A549 treated with CORT108297 at 1 μM for 4 hours (cell line): ENCODE measurements around the gene RARA. TPM values are rescaled to one million over a fixed set of nuclear protein-coding genes. Genes with fewer than 3 reads are reported as not detected.

Experiments used
- total RNA-seq: library from RNA; stranded (reverse); fragments of 200-300 nt; extraction: Qiagen RNA extraction; gene quantifications from 5 replicates; pipeline ENCODE4 v1.2.3, GENCODE V29; 2022

RARA gene
- total RNA-seq: 35.0 to 47.0 TPM (median 36.8 TPM) in 5 replicates

DNA sequence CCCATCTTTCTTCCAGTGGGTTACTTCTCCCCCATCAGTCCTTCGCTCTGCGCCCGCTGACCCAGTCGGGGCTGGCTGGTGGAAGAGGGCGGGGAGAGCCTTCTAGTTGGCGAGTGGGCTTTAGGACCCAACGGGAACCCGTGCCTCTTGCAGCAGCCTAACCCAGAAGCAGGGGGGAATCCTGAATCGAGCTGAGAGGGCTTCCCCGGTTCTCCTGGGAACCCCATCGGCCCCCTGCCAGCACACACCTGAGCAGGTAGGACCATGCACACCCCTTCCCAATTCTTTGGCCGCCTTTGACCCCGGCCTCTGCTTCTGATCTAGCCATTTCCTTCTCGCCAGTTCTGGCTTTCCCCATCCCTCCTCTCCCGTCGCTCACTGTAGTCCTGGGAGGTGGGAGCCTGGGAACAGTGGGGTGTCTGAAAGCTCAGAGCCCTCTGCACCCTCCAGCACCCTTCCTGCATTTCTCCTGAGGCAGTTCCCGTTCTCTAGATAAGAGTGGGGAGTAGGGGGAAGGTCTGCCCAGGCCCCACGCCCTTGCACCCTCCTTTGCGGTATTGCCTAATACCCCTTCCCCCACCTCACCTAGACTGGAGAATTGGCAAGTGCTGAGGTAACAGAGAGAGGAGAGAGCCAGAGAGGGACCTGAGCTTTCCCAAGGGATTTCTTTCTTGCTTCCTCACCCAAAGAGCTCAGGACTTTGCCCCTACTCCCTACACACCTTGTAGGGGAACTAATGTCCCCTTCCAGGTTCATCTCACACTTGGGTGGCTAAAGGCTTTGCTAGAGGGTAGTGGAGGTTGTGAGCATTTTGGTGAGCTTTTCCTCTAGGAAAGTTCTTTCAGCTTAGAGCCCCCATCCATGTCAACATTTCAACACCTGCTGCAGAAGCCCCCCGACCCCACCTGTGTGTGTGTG is at the start of gene RARA:
Gene RARA, plus strand, starts transcription at position 150 of the 918 bp plus-strand sequence. CDS start 22,039 bp downstream, outside the sequence.

DNA sequence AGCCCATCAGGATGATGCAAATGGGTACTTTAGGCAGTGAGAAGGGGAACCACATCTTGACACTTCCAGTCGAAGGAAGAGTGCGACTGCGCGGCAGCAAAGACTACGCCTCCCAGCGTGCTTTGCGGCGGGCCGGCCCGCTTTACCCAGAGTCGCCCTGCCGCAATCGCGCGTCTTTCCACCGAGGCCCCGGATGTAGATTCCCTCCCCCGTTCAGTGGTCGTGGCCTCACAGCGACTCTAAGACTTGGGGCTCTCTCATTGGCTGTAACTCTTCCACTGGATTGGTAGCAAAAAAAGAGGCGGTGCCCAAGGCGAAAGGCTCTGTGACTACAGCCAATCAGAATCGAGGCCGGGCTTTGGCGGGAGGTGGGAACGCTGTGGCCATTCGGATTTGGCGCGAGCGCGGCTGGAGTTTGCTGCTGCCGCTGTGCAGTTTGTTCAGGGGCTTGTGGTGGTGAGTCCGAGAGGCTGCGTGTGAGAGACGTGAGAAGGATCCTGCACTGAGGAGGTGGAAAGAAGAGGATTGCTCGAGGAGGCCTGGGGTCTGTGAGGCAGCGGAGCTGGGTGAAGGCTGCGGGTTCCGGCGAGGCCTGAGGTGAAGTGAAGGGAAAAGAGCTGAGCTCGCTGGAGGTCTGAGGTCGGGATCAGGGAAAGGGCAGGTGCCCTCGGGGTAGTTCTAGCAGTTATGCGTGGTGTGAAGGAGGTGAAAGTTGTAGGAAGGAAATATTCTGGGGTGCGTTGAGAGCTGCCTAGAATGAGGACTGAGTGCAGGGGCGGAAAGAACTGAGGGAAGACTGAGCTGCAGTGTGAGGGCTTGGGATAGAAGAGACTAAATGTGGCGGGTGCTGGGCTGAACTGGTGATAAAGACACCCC is 21.2 kb upstream of the RARA start, which contains the start of gene CDC6:
Gene CDC6, plus strand, starts transcription at position 386 of the 876 bp plus-strand sequence. CDS start 1,542 bp downstream, outside the sequence.

DNA sequence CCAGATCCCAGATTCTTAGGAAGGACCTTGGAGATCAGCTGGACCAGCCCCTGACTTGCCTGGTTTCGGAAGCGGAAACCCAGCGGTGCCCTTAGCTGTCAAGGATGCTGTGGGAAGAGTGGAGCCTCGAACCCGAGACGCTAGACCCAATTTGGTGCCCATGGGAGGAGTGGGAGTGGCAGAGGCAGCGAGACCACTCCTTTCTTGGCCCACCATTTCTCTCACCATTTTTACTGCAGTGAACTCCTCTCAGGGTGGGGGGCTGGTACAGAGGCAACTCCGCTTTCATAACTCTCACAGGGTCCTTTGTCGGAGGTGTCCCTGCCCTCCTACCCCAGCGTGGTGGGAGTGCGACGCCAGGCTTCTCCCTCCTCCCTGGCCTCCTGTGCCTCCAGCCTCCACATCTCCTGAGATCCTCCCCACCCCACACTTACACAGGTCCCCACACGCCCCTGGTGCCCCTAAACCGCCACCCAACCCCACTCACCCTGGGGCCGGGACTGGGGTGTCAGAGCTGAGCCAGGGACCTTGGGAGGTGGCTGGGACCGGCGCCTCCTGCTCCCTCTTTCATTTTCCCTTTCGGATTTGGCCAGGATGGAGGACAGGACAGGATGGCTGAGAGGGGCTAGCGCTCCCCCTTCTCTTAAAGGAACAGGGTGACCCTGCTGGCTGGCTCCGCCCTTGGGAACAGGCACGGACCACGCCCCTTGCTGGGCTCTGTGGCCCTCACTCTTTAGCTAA is 55.3 kb downstream of the RARA start, which contains the start of gene GJD3:
Gene GJD3, minus strand, starts transcription at position 617 of the 741 bp plus-strand sequence. CDS start 922 bp downstream, outside the sequence.

Other genes starting within 250 kb of the RARA start
- gene THRA, start 246.2 kb upstream of the RARA start, total RNA-seq: 13.4 to 20.8 TPM (median 19.2 TPM) in 5 replicates
- gene NR1D1, start 208.6 kb upstream of the RARA start, total RNA-seq: 8.5 to 11.8 TPM (median 10.9 TPM) in 5 replicates
- gene MSL1, start 187.2 kb upstream of the RARA start, total RNA-seq: 54.9 to 65.5 TPM (median 62.1 TPM) in 5 replicates
- gene CASC3, start 168.6 kb upstream of the RARA start, total RNA-seq: 43.9 to 47.3 TPM (median 46.8 TPM) in 5 replicates
- gene RAPGEFL1, start 131.7 kb upstream of the RARA start, total RNA-seq: 2.6 to 2.9 TPM (median 2.8 TPM) in 5 replicates
- 17.5 to 23.7 TPM (median 21.1 TPM) in 5 replicates for gene WIPF2, start 89.9 kb upstream of the RARA start, total RNA-seq
- 50.1 to 58.7 TPM (median 53.6 TPM) in 5 replicates for gene CDC6, start 21.3 kb upstream of the RARA start, total RNA-seq
- 0.31 to 1.2 TPM (median 0.92 TPM) in 5 replicates for gene GJD3, start 55.6 kb downstream of the RARA start, total RNA-seq
- gene TOP2A, start 108.7 kb downstream of the RARA start, total RNA-seq: 206 to 295 TPM (median 221 TPM) in 5 replicates
- gene IGFBP4, start 134.3 kb downstream of the RARA start, total RNA-seq: 2,114 to 2,923 TPM (median 2,705 TPM) in 5 replicates
- gene TNS4, start 192.4 kb downstream of the RARA start, total RNA-seq: 118 to 182 TPM (median 158 TPM) in 5 replicates